Muscle of leg (tissue), 11 donors: ENCODE data around the gene ALOX12B. TPM values are rescaled to one million over a fixed set of nuclear protein-coding genes. Genes with fewer than 3 reads are reported as not detected.

Source experiments
- DNase-seq: peaks from one replicate; pipeline ENCODE4 v3.0.0; 2013
- H3K27ac ChIP-seq: one replicate; pipeline ENCODE4 v1.5.1; 2013; ENCODE audit warnings: mild to moderate bottlenecking, low read length, control low read depth
- H3K27me3 ChIP-seq: one replicate; pipeline ENCODE4 v1.6.1; 2013; ENCODE audit warnings: low read length; ENCODE audit not compliant: control insufficient read depth, insufficient read depth
- H3K36me3 ChIP-seq: one replicate; pipeline ENCODE4 v1.6.1; 2013; ENCODE audit warnings: low read length; ENCODE audit not compliant: control insufficient read depth, insufficient read depth
- H3K4me1 ChIP-seq: one replicate; pipeline ENCODE4 v1.6.1; 2013; ENCODE audit warnings: low read length; ENCODE audit not compliant: control insufficient read depth, insufficient read depth
- H3K4me3 ChIP-seq: one replicate; pipeline ENCODE4 v1.5.1; 2013; ENCODE audit warnings: low read length, control low read depth
- H3K9me3 ChIP-seq: replicated peaks from 2 replicates; pipeline ENCODE4 v1.6.1; 2013; ENCODE audit warnings: low read depth, low read length; ENCODE audit not compliant: control insufficient read depth
- WGBS: methylation state at CpG from one replicate; pipeline ENCODE4 v1.1.5; 2013; ENCODE audit warnings: missing lambda C conversion rate; ENCODE audit not compliant: insufficient coverage; 5-methylcytosine and 5-hydroxymethylcytosine counted together
- polyA plus RNA-seq, 8 donors: library from polyadenylated mRNA; unstranded; fragments of 120-200 nt; gene quantifications; one replicate each; pipeline versions ENCODE4 v1.2.1 to v1.2.3, GENCODE V29; 2013; ENCODE audit warnings: inconsistent platforms in 1 of 8, low replicate concordance in 1 of 8; ENCODE audit not compliant: insufficient read length in 8 of 8, insufficient read depth in 1 of 8
- total RNA-seq: library from RNA; stranded (reverse); fragments of 120-200 nt; gene quantifications from one replicate; pipeline ENCODE4 v1.2.4, GENCODE V29; 2013

The ALOX12B gene
- total and polyA plus RNA-seq, 9 donors: not detected

DNA sequence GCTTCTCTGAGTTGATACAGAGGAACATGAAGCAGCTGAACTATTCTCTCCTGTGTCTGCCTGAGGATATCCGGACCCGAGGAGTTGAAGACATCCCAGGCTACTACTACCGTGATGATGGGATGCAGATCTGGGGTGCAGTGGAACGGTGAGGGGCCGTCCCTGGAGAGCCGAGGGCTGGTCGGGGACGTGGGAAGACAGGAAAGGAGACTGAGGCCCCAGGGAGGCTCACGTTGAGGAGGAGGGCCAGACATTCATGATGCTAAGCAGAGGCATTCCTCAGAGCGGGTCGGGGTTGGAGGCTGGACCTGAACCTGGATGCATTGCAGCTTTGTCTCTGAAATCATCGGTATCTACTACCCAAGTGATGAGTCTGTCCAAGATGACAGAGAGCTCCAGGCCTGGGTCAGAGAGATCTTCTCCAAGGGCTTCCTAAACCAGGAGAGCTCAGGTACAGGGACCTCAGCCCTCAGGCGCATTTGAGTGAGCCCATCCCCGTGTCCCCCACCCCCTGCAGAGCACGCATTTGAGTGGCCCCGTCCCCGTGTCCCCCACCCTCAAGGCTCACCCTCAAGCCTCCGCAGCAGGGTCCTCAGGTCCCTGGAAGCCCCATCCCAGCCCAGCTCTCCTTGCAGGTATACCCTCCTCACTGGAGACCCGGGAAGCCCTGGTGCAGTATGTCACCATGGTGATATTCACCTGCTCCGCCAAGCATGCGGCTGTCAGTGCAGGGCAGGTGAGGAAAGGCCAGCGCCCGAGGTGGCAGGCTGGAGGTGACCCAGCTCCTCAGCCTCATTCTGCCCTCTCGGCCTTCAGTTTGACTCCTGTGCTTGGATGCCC lies 40.4 kb downstream of the ALOX12B start:
- H3K27me3 ChIP-seq: peaks cover 4% of the 10 kb centered on the region
- no peaks in the 10 kb centered on the region for H3K36me3 ChIP-seq
- no peaks in the 10 kb centered on the region for H3K4me1 ChIP-seq
- 73% methylated on average over 18 of the region's 24 CpGs for WGBS
- H3K9me3 ChIP-seq: no peaks in the 10 kb centered on the region
- DNase-seq: no peak
- H3K27ac ChIP-seq: no peak overlapping the region
- no peak overlapping the region for H3K4me3 ChIP-seq

DNA sequence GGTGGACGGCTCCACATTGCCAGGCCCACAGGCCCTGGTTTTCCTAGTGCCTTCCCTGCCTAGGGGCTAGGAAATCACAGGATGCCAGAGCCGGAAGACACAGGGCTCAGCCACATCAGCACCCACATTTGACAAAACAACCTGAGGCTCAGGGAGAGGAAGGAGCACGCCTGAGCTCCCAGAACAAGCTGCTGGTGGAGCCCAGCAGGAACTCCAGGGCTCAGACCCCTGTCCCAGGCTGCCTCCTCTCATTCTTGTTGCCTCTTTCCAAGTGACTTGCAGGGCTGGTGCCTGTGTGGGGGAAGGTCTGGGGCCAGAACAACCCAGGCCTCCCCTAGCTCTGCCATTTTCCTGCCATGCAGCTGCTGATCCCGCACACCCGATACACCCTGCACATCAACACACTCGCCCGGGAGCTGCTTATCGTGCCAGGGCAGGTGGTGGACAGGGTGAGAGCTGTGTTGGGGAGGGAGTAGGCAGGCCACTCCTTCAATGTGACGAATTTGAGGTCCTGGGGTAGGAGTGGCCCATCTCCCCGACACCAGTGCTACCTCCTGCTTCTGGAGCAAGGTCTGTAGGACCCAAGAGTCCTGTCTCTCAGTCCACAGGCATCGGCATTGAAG lies 41.1 kb downstream of the ALOX12B start:
- H3K9me3 ChIP-seq: no peaks in the 10 kb centered on the region
- H3K4me3 ChIP-seq: no peak overlapping the region
- H3K27me3 ChIP-seq: peaks cover 4% of the 10 kb centered on the region
- H3K27ac ChIP-seq: no peak overlapping the region
- 83% methylated on average over 4 of the region's 11 CpGs for WGBS
- no peaks in the 10 kb centered on the region for H3K4me1 ChIP-seq
- DNase-seq: no peak
- no peaks in the 10 kb centered on the region for H3K36me3 ChIP-seq

- H3K36me3 ChIP-seq: no peaks in the 10 kb centered on the region
- H3K27me3 ChIP-seq: peaks cover 10% of the 10 kb centered on the region
- no peak overlapping the region for H3K4me3 ChIP-seq
- no peak overlapping the region for H3K27ac ChIP-seq
- WGBS: 70% methylated on average over 16 of the region's 24 CpGs
- DNase-seq: no peak
- no peaks in the 10 kb centered on the region for H3K9me3 ChIP-seq
- no peaks in the 10 kb centered on the region for H3K4me1 ChIP-seq
These were observed 42.4 kb downstream of the ALOX12B start for GRCh38 chr17:8044819-8045810.

- no peaks in the 10 kb centered on the region for H3K9me3 ChIP-seq
- DNase-seq: no peak
- H3K36me3 ChIP-seq: no peaks in the 10 kb centered on the region
- H3K4me3 ChIP-seq: no peak overlapping the region
- H3K27me3 ChIP-seq: peaks cover 30% of the 10 kb centered on the region
- peaks cover 5% of the 10 kb centered on the region for H3K4me1 ChIP-seq
- H3K27ac ChIP-seq: no peak overlapping the region
These were observed 45.5 kb downstream of the ALOX12B start for GRCh38 chr17:8041979-8042378.

DNA sequence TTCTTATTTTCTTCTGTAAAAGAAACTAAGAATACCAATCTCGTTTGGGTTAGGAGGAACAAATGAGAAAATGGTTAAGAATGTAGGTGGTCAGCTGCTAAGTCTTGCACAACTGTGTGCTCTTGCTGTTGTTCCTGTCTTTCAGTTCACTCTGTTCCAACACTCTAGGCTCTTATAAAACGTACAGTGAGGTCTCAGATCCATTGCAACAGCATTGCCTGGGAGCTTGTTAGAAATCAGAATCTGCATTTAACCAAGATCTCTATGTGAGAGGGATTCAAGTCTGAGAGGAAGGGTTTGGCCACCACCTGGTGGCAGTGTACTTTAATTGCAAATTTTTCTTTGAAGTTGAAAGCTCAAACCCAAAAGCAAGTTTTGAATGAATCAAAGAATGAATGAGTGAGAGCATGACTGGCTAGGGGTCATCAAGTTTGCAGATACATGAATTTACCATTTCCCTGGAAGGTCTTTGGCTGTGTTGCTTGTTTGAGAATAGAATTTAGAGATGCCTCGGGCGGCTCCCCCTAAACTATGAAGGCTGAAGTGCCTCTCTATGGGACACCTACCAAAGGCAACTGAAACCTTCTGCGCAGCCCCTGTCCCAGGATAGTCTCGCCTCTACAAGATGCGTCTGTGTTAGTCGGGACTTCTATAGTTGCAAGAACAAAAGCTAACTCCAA lies 46.1 kb downstream of the ALOX12B start:
- H3K4me1 ChIP-seq: peaks cover 5% of the 10 kb centered on the region
- no peak overlapping the region for H3K4me3 ChIP-seq
- peak; percentile 43 for DNase-seq
- H3K27me3 ChIP-seq: peaks cover 30% of the 10 kb centered on the region
- H3K27ac ChIP-seq: no peak overlapping the region
- H3K36me3 ChIP-seq: no peaks in the 10 kb centered on the region
- H3K9me3 ChIP-seq: no peaks in the 10 kb centered on the region
- WGBS: 74% methylated on average over 4 of the region's 8 CpGs

DNA sequence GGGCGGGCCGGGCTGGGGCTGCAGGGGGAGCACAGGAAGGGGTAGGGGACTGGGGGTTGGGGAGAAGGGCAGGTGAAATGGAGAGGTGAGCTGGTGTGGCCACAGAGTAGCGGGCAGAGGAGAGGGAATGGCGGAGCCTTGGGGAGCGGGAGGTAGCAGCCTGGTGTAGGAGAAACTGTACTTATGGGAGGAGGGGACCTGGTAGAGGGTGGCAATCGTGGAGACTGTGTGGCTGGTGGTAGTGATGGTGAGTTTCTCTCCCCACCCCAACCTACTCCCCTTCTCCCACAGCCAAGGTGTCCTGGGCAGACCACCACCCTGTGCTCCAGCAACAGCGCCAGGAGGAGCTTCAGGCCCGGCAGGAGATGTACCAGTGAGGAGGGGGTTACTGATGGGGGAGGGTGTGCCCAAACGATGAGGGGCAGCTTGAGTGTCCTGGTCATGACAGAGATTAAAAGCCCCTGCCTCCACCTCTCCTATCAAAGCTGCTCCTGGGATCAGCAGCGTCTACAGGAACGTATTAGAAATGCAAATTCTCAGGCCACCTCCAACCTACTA lies 47.8 kb downstream of the ALOX12B start:
- Histone ChIP-seq H3K4me1 (peaks cover 5% of the 10 kb centered on the region), H3K9me3 (no peaks in the 10 kb centered on the region), H3K27me3 (peaks cover 30% of the 10 kb centered on the region), H3K27ac (no peak overlapping the region), H3K36me3 (no peaks in the 10 kb centered on the region), H3K4me3 (no peak overlapping the region)
- DNase-seq: no peak
- no CpG with 5 or more reads among the region's 11 CpGs for whole genome bisulfite sequencing

GRCh38 chr17:8038954-8039610 lies 48.4 kb downstream of the ALOX12B start, which contains the start of gene ALOX15B:
TSS of gene ALOX15B (plus strand) at chr17:8039059. CDS start at chr17:8039156, 97 bp downstream.
- DNase-seq: no peak
- peaks cover 34% of the 10 kb centered on the region for H3K27me3 ChIP-seq
- no peak within 1 kb of the TSS for H3K4me3 ChIP-seq
- no peaks in the 10 kb centered on the region for H3K9me3 ChIP-seq
- WGBS: 12% methylated on average over 25 of the region's 37 CpGs
- peaks cover 5% of the 10 kb centered on the region for H3K4me1 ChIP-seq
- no peak within 1 kb of the TSS for H3K27ac ChIP-seq
- H3K36me3 ChIP-seq: no peaks in the 10 kb centered on the region

GRCh38 chr17:8032442-8032841 lies 55.1 kb downstream of the ALOX12B start:
- Histone ChIP-seq H3K4me1 (no peaks in the 10 kb centered on the region), H3K27me3 (peaks cover 20% of the 10 kb centered on the region), H3K27ac (no peak overlapping the region), H3K9me3 (no peaks in the 10 kb centered on the region), H3K4me3 (no peak overlapping the region), H3K36me3 (no peaks in the 10 kb centered on the region)
- DNase-seq: no peak
- WGBS: no CpG with 5 or more reads among the region's 2 CpGs

DNA sequence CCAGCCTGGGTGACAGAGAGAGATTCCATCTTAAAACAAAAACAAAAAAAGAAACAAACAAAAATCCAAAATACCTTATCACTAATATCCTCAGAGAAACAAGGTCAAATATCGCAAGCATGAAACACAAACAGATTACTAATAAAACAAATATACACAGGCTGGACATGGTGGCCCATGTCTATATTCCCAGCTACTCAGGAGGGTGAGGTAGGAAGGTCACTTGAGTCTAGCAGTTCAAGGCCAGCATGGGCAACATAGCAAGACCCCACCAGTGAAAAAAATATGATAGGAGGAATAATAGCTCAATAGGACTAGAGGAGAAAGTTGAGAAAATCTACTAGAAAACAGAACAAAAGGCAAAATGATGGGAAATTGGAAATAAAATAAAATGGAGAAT lies 55.6 kb downstream of the ALOX12B start:
- no peak overlapping the region for H3K27ac ChIP-seq
- whole genome bisulfite sequencing: no CpG with 5 or more reads among the region's 1 CpG
- no peak overlapping the region for H3K4me3 ChIP-seq
- no peaks in the 10 kb centered on the region for H3K36me3 ChIP-seq
- DNase-seq: no peak
- H3K4me1 ChIP-seq: no peaks in the 10 kb centered on the region
- peaks cover 21% of the 10 kb centered on the region for H3K27me3 ChIP-seq
- H3K9me3 ChIP-seq: no peaks in the 10 kb centered on the region
